GM23338 (cell line): Measurements from ENCODE around the gene FFAR3.

Source experiments
- EZH2 ChIP-seq: fragments of 200-600 bp; sonication (generic); IDR thresholded peaks from one replicate; pipeline ENCODE4 v1.8.0; 2017; ENCODE audit warnings: antibody characterized with exemption, mild to moderate bottlenecking, low read depth; ENCODE audit not compliant: unreplicated experiment
- EZH2phosphoT487 ChIP-seq: fragments of 200-600 bp; sonication (generic); IDR thresholded peaks from one replicate; pipeline ENCODE4 v1.8.1; 2018; ENCODE audit warnings: antibody characterized with exemption; ENCODE audit not compliant: unreplicated experiment
- NANOG ChIP-seq: IDR thresholded peaks from 2 replicates; pipeline ENCODE4 v1.6.1; 2016; ENCODE audit warnings: antibody characterized with exemption, borderline replicate concordance
- POLR2AphosphoS5 ChIP-seq: IDR thresholded peaks from 2 replicates; pipeline ENCODE4 v1.6.1; 2016; ENCODE audit warnings: antibody characterized with exemption, low read depth
- ZNF114 ChIP-seq: fragments of 250-450 bp; sonication (Bioruptor Pico); IDR thresholded peaks from 2 replicates; pipeline ENCODE4 v1.5.0; 2020; ENCODE audit warnings: mild to moderate bottlenecking, moderate library complexity
- TF ChIP-seq, protein P1 (sequence below): IDR thresholded peaks from one replicate; pipeline ENCODE4 v1.6.1; 2018; ENCODE audit warnings: antibody characterized with exemption; ENCODE audit not compliant: unreplicated experiment
- TF ChIP-seq, protein P2 (sequence below), 2 experiments: fragments of 200-600 bp in 1 of 2; sonication (generic) in 1 of 2; conservative IDR thresholded peaks; 2 replicates each; pipeline versions ENCODE4 v1.5.1 to v1.6.1; 2016 to 2017; ENCODE audit warnings: antibody characterized with exemption in 2 of 2, low read depth in 2 of 2, mild to moderate bottlenecking in 2 of 2, moderate library complexity in 1 of 2

DNA sequence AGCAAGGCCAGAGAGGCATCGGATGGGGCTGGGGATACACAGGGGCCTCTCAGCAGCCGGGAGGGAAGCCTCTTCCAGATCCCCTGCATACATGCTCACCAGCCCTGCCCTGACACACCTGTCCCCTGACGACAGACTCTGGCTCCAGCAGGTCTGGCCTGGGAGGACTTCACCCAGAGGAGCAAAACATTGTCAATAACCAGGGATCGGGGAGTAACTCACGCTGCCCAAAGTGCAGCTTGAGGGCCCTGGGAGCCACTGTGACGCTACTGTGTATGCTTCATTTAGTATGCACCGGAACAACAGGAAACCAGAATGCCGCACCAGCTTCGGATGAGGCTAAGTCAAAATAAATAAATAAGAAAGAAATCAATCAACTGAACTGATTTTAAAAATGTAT lies 41.7 kb upstream of the FFAR3 start:
- TF ChIP-seq POLR2AphosphoS5 = no peak
- TF ChIP-seq, protein P1, sequence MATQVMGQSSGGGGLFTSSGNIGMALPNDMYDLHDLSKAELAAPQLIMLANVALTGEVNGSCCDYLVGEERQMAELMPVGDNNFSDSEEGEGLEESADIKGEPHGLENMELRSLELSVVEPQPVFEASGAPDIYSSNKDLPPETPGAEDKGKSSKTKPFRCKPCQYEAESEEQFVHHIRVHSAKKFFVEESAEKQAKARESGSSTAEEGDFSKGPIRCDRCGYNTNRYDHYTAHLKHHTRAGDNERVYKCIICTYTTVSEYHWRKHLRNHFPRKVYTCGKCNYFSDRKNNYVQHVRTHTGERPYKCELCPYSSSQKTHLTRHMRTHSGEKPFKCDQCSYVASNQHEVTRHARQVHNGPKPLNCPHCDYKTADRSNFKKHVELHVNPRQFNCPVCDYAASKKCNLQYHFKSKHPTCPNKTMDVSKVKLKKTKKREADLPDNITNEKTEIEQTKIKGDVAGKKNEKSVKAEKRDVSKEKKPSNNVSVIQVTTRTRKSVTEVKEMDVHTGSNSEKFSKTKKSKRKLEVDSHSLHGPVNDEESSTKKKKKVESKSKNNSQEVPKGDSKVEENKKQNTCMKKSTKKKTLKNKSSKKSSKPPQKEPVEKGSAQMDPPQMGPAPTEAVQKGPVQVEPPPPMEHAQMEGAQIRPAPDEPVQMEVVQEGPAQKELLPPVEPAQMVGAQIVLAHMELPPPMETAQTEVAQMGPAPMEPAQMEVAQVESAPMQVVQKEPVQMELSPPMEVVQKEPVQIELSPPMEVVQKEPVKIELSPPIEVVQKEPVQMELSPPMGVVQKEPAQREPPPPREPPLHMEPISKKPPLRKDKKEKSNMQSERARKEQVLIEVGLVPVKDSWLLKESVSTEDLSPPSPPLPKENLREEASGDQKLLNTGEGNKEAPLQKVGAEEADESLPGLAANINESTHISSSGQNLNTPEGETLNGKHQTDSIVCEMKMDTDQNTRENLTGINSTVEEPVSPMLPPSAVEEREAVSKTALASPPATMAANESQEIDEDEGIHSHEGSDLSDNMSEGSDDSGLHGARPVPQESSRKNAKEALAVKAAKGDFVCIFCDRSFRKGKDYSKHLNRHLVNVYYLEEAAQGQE = no peak
- TF ChIP-seq, protein P2, sequence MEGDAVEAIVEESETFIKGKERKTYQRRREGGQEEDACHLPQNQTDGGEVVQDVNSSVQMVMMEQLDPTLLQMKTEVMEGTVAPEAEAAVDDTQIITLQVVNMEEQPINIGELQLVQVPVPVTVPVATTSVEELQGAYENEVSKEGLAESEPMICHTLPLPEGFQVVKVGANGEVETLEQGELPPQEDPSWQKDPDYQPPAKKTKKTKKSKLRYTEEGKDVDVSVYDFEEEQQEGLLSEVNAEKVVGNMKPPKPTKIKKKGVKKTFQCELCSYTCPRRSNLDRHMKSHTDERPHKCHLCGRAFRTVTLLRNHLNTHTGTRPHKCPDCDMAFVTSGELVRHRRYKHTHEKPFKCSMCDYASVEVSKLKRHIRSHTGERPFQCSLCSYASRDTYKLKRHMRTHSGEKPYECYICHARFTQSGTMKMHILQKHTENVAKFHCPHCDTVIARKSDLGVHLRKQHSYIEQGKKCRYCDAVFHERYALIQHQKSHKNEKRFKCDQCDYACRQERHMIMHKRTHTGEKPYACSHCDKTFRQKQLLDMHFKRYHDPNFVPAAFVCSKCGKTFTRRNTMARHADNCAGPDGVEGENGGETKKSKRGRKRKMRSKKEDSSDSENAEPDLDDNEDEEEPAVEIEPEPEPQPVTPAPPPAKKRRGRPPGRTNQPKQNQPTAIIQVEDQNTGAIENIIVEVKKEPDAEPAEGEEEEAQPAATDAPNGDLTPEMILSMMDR (conservative IDR thresholded peaks at IDR 0.05; ENCODE audit: low read depth in 2 of 2) = no peak
- no peak for TF ChIP-seq EZH2
- no peak for TF ChIP-seq ZNF114 (CRISPR knock-in tag)
- no peak for TF ChIP-seq EZH2phosphoT487
- no peak for TF ChIP-seq NANOG
